GM19455 (cell line): ENCODE measurements around the gene TAB2.
"Not testable (repeated sequence)": the region's sequence is repeated elsewhere in the genome, so short reads cannot be mapped to it uniquely, and the experiment has no call there.

ENCODE experiments used
- ATAC-seq: cut with Tn5 transposase; IDR thresholded peaks from one replicate; pipeline ENCODE4 v1.9.1; 2021; ENCODE audit not compliant: unreplicated experiment

TAB2 gene

DNA sequence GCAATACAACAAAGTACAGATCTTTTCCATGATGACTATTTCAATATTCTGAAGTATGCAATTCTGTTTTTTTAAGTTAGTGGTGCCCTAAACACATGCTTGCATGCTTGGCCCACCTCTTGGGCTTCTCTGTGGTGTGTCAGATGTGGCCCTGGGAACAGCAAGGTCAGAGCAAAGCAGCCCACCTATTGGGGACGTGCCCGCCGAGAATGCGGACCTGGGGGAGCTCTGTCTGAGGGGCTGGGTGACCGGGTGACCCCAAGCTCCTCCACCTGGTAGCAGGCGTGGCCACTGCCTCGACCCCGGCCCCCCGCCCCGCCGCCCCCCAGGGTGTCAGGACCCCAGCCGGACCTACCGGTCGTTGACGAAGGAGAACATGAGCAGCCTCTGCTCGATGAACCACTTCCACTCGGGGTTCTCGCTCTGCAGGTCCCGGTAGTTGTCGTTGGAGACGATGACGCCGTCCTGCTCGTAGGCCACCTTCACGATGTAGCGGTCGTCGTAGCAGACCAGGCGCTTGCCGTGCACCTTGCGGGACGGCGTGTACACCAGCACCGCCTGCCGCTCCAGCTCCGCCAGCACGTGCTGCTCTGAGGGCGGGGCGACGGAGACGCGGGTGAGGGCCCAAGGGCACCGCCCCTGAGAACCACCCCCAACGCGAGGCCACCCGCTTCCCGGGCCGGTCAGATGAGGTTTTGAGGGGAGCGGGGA is 139.0 kb downstream of the TAB2 start:
- ATAC-seq = no peak

DNA sequence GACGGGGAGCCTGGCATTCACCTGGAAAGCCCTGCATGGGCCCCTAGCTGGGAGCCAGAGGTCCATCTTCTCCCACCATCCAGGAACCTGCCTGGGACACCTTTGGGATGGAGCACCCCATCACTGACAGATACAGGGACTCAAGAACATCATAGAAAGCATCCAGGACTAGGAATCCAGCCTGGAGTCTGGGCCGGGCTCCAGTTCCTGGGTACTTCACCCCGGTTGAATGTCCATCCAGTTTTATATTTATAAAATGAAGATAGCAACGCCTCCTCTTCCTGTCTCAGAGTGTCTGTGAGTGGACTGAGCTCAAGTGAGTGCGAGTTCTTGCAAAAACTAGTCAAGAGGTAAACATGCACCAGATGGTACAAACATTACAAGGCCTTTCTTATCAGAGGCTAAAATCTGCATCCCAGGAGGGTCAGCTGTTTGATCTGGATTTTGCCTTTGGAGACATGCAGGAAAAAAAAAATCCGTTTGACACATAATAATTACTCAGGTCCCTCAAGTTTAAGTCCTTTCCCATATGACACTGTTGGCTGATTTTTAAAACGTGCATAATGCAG is 139.9 kb downstream of the TAB2 start:
- ATAC-seq = no peak

DNA sequence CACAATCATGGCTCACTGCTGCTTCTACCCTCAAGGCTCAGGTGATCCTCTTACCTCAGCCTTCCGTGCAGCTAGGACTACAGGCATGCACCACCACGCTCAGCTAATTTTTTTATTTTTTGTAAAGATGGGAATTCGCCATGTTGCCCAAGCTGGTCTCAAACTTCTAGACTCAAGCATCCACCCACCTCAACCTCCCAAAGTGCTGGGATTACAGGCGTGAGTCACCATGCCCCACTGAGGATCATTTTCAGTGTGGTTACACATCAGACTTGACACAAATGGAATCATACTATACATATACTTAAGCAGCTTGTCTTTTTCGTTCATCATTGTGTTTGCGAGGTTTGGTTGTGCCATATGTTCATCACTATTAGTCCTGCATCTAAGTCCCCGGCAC is 140.7 kb downstream of the TAB2 start:
- ATAC-seq = no peak

DNA sequence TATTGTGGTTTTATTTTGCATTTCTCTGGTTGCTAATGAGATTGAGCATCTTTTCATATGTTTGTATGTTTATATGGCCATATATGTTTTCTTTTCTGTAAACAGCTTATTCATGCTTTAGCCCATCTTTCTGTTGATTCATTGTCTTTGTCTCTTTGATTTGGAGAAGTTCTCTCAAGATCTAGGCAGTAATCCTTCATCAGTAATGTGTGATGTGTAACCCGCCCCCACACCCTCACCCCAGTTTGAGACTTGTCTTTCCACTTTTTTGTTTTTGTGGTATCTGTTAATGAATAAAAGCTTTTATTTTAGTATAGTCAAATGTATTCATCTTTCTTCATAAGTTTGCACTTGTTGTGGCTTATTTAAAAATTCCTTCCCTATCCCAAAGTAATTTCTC is 141.3 kb downstream of the TAB2 start:
- ATAC-seq = no peak

DNA sequence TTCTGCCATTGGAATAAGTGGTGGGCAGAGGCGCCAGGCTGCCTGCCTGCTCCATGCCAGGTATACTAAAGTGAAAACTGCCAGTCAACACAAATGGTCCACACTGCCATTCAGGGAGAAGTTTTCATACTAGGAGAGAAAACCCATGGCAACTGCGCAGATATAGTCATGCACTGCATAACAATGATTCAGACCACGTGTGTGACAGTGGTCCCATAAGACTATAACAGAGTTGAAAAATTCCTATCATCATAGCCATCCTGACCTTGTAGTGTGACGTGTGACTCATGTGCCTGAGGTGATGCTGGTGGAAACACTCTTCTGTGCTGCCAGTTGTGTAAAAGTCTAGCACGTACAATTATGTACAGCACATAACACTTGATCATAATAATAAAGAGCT is 142.2 kb downstream of the TAB2 start:
- ATAC-seq = no peak

DNA sequence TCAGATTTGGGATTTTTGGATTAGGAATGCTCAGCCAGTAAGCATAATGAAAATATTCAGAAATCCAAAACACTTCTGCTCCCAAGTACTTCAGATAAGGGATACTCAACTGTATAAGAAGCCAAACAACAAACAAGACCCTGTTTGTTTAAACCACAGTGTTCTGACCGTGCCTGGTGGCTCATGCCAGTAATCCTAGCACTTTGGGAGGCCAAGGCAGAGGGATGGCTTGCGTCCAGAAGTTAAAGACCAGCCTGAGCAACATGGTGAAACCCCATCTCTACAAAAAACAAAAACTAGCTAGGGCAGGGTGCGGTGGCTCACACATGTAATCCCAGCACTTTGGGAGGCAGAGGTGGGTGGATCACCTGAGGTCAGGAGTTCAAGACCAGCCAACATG is 142.7 kb downstream of the TAB2 start:
- ATAC-seq = not testable (repeated sequence)
